Measurements from ENCODE around the gene WDFY4.

WDFY4 gene

GRCh38 chr10:48813291-48813690 is 128.6 kb downstream of the WDFY4 start:
- no peak overlapping the region for H3K27ac Mint-ChIP-seq
- no peaks in the 10 kb centered on the region for H3K36me3 Mint-ChIP-seq (ENCODE audit: low read depth)
- H3K27me3 Mint-ChIP-seq: no peaks in the 10 kb centered on the region
- H3K9me3 Mint-ChIP-seq: no peaks in the 10 kb centered on the region
- H3K4me3 Mint-ChIP-seq: no peak overlapping the region
- H3K4me1 Mint-ChIP-seq (ENCODE audit: low read depth): no peaks in the 10 kb centered on the region

- Mint-ChIP-seq H3K27me3 (no peaks in the 10 kb centered on the region), H3K36me3 (ENCODE audit: low read depth) (no peaks in the 10 kb centered on the region), H3K9me3 (no peaks in the 10 kb centered on the region), H3K4me1 (ENCODE audit: low read depth) (no peaks in the 10 kb centered on the region), H3K27ac (no peak overlapping the region), H3K4me3 (no peak overlapping the region)
Observed at GRCh38 chr10:48813825-48814224, 129.2 kb downstream of the WDFY4 start.

GRCh38 chr10:48814933-48815332 is 130.3 kb downstream of the WDFY4 start:
- Mint-ChIP-seq H3K27me3 (no peaks in the 10 kb centered on the region), H3K36me3 (ENCODE audit: low read depth) (no peaks in the 10 kb centered on the region), H3K27ac (no peak overlapping the region), H3K4me1 (ENCODE audit: low read depth) (no peaks in the 10 kb centered on the region), H3K9me3 (no peaks in the 10 kb centered on the region), H3K4me3 (no peak overlapping the region)

- H3K27me3 Mint-ChIP-seq: no peaks in the 10 kb centered on the region
- no peaks in the 10 kb centered on the region for H3K36me3 Mint-ChIP-seq (ENCODE audit: low read depth)
- no peak overlapping the region for H3K4me3 Mint-ChIP-seq
- no peak overlapping the region for H3K27ac Mint-ChIP-seq
- H3K4me1 Mint-ChIP-seq (ENCODE audit: low read depth): no peaks in the 10 kb centered on the region
- H3K9me3 Mint-ChIP-seq: no peaks in the 10 kb centered on the region
Observed at GRCh38 chr10:48817141-48817540, 132.5 kb downstream of the WDFY4 start.

- no peak overlapping the region for H3K4me3 Mint-ChIP-seq
- H3K36me3 Mint-ChIP-seq (ENCODE audit: low read depth): no peaks in the 10 kb centered on the region
- H3K9me3 Mint-ChIP-seq: no peaks in the 10 kb centered on the region
- no peak overlapping the region for H3K27ac Mint-ChIP-seq
- H3K4me1 Mint-ChIP-seq (ENCODE audit: low read depth): no peaks in the 10 kb centered on the region
- no peaks in the 10 kb centered on the region for H3K27me3 Mint-ChIP-seq
Observed at GRCh38 chr10:48818081-48818480, 133.4 kb downstream of the WDFY4 start.

- Mint-ChIP-seq H3K27me3 (no peaks in the 10 kb centered on the region), H3K9me3 (no peaks in the 10 kb centered on the region), H3K4me1 (ENCODE audit: low read depth) (no peaks in the 10 kb centered on the region), H3K36me3 (ENCODE audit: low read depth) (no peaks in the 10 kb centered on the region), H3K4me3 (no peak overlapping the region), H3K27ac (no peak overlapping the region)
Observed at GRCh38 chr10:48818861-48819520, 134.3 kb downstream of the WDFY4 start.

- Mint-ChIP-seq H3K9me3 (no peaks in the 10 kb centered on the region), H3K27ac (no peak overlapping the region), H3K36me3 (ENCODE audit: low read depth) (no peaks in the 10 kb centered on the region), H3K4me3 (no peak overlapping the region), H3K4me1 (ENCODE audit: low read depth) (no peaks in the 10 kb centered on the region), H3K27me3 (no peaks in the 10 kb centered on the region)
Observed at GRCh38 chr10:48819783-48820182, 135.1 kb downstream of the WDFY4 start.

GRCh38 chr10:48820231-48820630 is 135.6 kb downstream of the WDFY4 start:
- no peak overlapping the region for H3K27ac Mint-ChIP-seq
- no peak overlapping the region for H3K4me3 Mint-ChIP-seq
- no peaks in the 10 kb centered on the region for H3K27me3 Mint-ChIP-seq
- no peaks in the 10 kb centered on the region for H3K4me1 Mint-ChIP-seq (ENCODE audit: low read depth)
- no peaks in the 10 kb centered on the region for H3K9me3 Mint-ChIP-seq
- H3K36me3 Mint-ChIP-seq (ENCODE audit: low read depth): no peaks in the 10 kb centered on the region

- Mint-ChIP-seq H3K36me3 (ENCODE audit: low read depth) (no peaks in the 10 kb centered on the region), H3K4me3 (no peak overlapping the region), H3K27ac (no peak overlapping the region), H3K27me3 (no peaks in the 10 kb centered on the region), H3K4me1 (ENCODE audit: low read depth) (no peaks in the 10 kb centered on the region), H3K9me3 (no peaks in the 10 kb centered on the region)
Observed at GRCh38 chr10:48820699-48821098, 136.0 kb downstream of the WDFY4 start.

- no peaks in the 10 kb centered on the region for H3K4me1 Mint-ChIP-seq (ENCODE audit: low read depth)
- H3K27ac Mint-ChIP-seq: no peak overlapping the region
- no peaks in the 10 kb centered on the region for H3K27me3 Mint-ChIP-seq
- H3K36me3 Mint-ChIP-seq (ENCODE audit: low read depth): no peaks in the 10 kb centered on the region
- no peak overlapping the region for H3K4me3 Mint-ChIP-seq
- no peaks in the 10 kb centered on the region for H3K9me3 Mint-ChIP-seq
Observed at GRCh38 chr10:48821111-48821510, 136.4 kb downstream of the WDFY4 start.

GRCh38 chr10:48821692-48822091 is 137.0 kb downstream of the WDFY4 start:
- no peaks in the 10 kb centered on the region for H3K4me1 Mint-ChIP-seq (ENCODE audit: low read depth)
- no peaks in the 10 kb centered on the region for H3K9me3 Mint-ChIP-seq
- no peaks in the 10 kb centered on the region for H3K27me3 Mint-ChIP-seq
- H3K27ac Mint-ChIP-seq: no peak overlapping the region
- no peaks in the 10 kb centered on the region for H3K36me3 Mint-ChIP-seq (ENCODE audit: low read depth)
- no peak overlapping the region for H3K4me3 Mint-ChIP-seq

GRCh38 chr10:48833674-48834073 is 149.0 kb downstream of the WDFY4 start:
- H3K4me1 Mint-ChIP-seq (ENCODE audit: low read depth): no peaks in the 10 kb centered on the region

GRCh38 chr10:48834189-48834965 is 149.7 kb downstream of the WDFY4 start:
- Mint-ChIP-seq H3K4me1 (ENCODE audit: low read depth) (no peaks in the 10 kb centered on the region), H3K4me3 (no peak overlapping the region), H3K27me3 (no peaks in the 10 kb centered on the region), H3K36me3 (ENCODE audit: low read depth) (no peaks in the 10 kb centered on the region), H3K27ac (no peak overlapping the region), H3K9me3 (no peaks in the 10 kb centered on the region)

More at GRCh38 chr10:48833674-48834073, 149.0 kb downstream of the WDFY4 start:
- Mint-ChIP-seq H3K4me3 (no peak overlapping the region), H3K27me3 (no peaks in the 10 kb centered on the region), H3K36me3 (ENCODE audit: low read depth) (no peaks in the 10 kb centered on the region), H3K27ac (no peak overlapping the region), H3K9me3 (no peaks in the 10 kb centered on the region)

GRCh38 chr10:48835781-48836180 is 151.1 kb downstream of the WDFY4 start:
- Mint-ChIP-seq H3K36me3 (ENCODE audit: low read depth) (no peaks in the 10 kb centered on the region), H3K27me3 (no peaks in the 10 kb centered on the region), H3K4me1 (ENCODE audit: low read depth) (no peaks in the 10 kb centered on the region), H3K9me3 (no peaks in the 10 kb centered on the region), H3K27ac (no peak overlapping the region), H3K4me3 (no peak overlapping the region)

- no peaks in the 10 kb centered on the region for H3K9me3 Mint-ChIP-seq
- H3K4me3 Mint-ChIP-seq: no peak overlapping the region
- H3K27me3 Mint-ChIP-seq: no peaks in the 10 kb centered on the region
- no peaks in the 10 kb centered on the region for H3K4me1 Mint-ChIP-seq (ENCODE audit: low read depth)
- no peak overlapping the region for H3K27ac Mint-ChIP-seq
- H3K36me3 Mint-ChIP-seq (ENCODE audit: low read depth): no peaks in the 10 kb centered on the region
Observed at GRCh38 chr10:48836605-48837004, 151.9 kb downstream of the WDFY4 start.

GRCh38 chr10:48838834-48839233 is 154.2 kb downstream of the WDFY4 start:
- no peaks in the 10 kb centered on the region for H3K27me3 Mint-ChIP-seq
- no peaks in the 10 kb centered on the region for H3K9me3 Mint-ChIP-seq
- H3K36me3 Mint-ChIP-seq (ENCODE audit: low read depth): no peaks in the 10 kb centered on the region
- H3K4me3 Mint-ChIP-seq: no peak overlapping the region
- H3K27ac Mint-ChIP-seq: no peak overlapping the region
- no peaks in the 10 kb centered on the region for H3K4me1 Mint-ChIP-seq (ENCODE audit: low read depth)
